ENCODE measurements around the gene KIRREL2.

The KIRREL2 gene

GRCh38 chr19:35901854-35902661 is 45.3 kb downstream of the KIRREL2 start, which contains the start of gene HCST:
Gene HCST, plus strand, starts transcription at chr19:35902529. Its CDS starts 65 bp downstream, at chr19:35902594.
- TF ChIP-seq, protein P1, sequence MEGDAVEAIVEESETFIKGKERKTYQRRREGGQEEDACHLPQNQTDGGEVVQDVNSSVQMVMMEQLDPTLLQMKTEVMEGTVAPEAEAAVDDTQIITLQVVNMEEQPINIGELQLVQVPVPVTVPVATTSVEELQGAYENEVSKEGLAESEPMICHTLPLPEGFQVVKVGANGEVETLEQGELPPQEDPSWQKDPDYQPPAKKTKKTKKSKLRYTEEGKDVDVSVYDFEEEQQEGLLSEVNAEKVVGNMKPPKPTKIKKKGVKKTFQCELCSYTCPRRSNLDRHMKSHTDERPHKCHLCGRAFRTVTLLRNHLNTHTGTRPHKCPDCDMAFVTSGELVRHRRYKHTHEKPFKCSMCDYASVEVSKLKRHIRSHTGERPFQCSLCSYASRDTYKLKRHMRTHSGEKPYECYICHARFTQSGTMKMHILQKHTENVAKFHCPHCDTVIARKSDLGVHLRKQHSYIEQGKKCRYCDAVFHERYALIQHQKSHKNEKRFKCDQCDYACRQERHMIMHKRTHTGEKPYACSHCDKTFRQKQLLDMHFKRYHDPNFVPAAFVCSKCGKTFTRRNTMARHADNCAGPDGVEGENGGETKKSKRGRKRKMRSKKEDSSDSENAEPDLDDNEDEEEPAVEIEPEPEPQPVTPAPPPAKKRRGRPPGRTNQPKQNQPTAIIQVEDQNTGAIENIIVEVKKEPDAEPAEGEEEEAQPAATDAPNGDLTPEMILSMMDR (IDR thresholded peaks at IDR 0.05; ENCODE audit: low read depth, low read length) = no peak
- H3K4me3 ChIP-seq (ENCODE audit: low read depth, low read length) = peak within 1 kb of the TSS; percentile 37

GRCh38 chr19:35902870-35903475 is 46.3 kb downstream of the KIRREL2 start:
- TF ChIP-seq, protein P1 (IDR thresholded peaks at IDR 0.05; ENCODE audit: low read depth, low read length) = no peak
- H3K4me3 ChIP-seq (ENCODE audit: low read depth, low read length) = peak overlapping the region; percentile 37

DNA sequence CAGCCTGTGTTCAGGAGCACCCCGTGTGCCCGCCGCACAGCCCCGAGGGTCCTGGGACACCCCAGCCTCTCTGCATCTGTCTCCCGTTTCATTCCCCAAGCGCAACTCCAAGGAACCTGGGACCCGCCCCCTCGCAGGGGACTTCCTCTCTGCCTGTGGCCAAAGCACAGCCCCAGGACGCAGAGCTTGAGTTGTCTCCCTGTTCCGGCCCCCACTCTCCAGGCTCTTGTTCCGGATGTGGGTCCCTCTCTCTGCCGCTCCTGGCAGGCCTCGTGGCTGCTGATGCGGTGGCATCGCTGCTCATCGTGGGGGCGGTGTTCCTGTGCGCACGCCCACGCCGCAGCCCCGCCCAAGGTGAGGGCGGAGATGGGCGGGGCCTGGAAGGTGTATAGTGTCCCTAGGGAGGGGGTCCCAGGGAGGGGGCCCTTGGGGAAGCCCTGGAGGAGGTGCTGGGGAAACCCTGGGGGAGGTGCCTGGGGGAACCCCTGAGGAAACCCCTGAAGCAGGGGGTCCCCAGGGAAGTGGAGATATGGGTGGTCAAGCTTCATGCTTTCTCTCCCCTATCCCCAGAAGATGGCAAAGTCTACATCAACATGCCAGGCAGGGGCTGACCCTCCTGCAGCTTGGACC is 47.0 kb downstream of the KIRREL2 start:
- H3K4me3 ChIP-seq (ENCODE audit: low read depth, low read length) = peak overlapping the region; percentile 37
- TF ChIP-seq, protein P1 (IDR thresholded peaks at IDR 0.05; ENCODE audit: low read depth, low read length) = no peak

- TF ChIP-seq, protein P1 (IDR thresholded peaks at IDR 0.05; ENCODE audit: low read depth, low read length) = no peak
- H3K4me3 ChIP-seq (ENCODE audit: low read depth, low read length) = no peak overlapping the region
These were observed 47.8 kb downstream of the KIRREL2 start for GRCh38 chr19:35904311-35905068.

GRCh38 chr19:35905178-35905727 is 48.5 kb downstream of the KIRREL2 start:
- no peak overlapping the region for H3K4me3 ChIP-seq (ENCODE audit: low read depth, low read length)
- TF ChIP-seq, protein P1 (IDR thresholded peaks at IDR 0.05; ENCODE audit: low read depth, low read length) = no peak

DNA sequence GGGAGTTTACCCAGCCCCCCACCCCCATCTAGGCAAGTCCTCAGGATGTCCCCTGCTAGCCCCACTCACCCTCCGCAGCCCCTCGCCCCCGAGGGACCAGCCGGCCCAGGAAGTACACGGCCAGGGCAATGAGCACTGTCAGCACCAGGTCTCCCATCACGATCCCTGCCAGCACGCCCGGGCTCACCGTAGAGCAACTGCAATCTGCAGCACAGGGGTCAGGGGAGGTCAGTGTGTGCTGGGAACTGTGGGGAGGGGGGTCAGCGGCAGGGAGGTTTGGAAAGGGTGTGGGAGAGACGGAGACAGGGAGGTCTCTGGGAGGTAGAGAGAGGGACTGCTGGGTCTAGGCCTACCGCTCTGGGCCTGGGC is 50.6 kb downstream of the KIRREL2 start:
- TF ChIP-seq, protein P1 (IDR thresholded peaks at IDR 0.05; ENCODE audit: low read depth, low read length) = no peak
- H3K4me3 ChIP-seq (ENCODE audit: low read depth, low read length) = no peak overlapping the region

Data from WI38 (cell line).